HG03378 (cell line): ENCODE results near the gene MEGF11.

Source experiments
- ATAC-seq: cut with Tn5 transposase; IDR thresholded peaks from one replicate; pipeline ENCODE4 v1.9.1; 2021; ENCODE audit warnings: mild to moderate bottlenecking, moderate library complexity; ENCODE audit not compliant: unreplicated experiment

The MEGF11 gene

GRCh38 chr15:66041276-66041675 lies 212.3 kb downstream of the MEGF11 start:
- no peak for ATAC-seq

DNA sequence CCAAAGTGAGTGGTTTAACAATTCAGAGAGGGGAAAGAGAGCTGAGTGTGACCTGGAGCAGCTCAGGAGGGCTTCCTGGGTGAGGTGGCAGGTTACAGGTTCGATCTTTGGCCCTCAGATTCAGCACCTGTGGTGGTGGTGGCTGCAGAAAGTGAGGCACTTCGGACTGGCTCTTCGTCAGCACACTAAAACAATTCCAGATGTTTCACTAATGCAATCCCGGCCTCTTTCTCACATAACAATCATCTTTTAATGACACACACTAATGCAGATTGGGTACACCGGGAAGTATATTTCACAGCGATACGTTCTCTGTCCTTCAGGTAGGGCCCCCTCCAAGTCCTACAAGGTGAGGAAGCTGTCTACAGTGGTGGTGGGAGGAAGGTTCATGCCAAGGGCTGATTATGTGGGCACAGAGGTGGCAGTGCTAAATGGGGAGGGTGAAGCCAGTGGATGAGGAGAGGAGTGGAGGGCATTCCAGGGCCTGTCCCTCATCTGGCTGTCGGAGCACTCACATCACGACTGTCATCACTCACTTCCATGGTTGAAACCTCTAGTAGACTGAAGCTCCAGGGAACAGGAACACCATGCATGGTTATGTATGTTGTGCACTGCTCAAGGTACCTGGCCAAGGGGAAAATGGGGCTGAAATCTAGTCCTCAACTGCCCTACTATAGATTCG lies 213.2 kb downstream of the MEGF11 start:
- no peak for ATAC-seq

DNA sequence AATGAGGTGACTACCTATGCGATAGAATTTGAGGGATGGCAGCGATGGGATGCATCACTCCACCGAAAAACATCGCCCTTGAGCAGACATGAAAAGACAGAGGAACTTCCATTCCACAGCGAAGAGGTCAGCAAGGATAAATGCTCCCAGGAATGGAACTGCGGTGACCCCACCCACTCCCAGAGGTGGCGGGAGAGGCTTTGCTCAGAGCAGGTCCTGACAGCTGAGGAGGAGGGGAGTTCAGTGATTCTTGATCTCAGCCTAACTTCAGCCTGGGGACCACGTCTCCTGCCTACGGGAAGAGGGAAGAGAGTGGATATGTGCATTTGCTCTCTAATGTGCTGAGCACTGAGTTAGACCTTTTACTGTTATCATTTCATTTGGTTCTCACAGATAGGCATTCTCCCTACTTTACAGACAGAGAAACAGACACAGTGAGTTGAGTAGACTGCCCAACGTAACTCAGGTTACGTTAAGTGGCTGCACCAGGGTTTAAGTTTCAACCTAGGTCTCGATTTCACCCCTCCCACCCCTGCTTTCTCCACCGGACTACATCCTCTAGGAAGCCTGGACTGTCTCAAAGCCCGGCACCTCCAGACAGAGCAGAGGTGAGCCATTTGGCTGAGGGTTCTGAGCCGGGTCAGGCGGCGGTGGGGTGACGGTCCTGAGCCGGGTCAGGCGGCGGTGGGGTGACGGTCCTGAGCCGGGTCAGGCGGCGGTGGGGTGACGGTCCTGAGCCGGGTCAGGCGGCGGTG lies 214.3 kb downstream of the MEGF11 start:
- no peak for ATAC-seq

GRCh38 chr15:66038387-66039116 lies 215.0 kb downstream of the MEGF11 start:
- no peak for ATAC-seq

GRCh38 chr15:66036859-66037258 lies 216.7 kb downstream of the MEGF11 start:
- ATAC-seq, result no peak

- no peak for ATAC-seq
Observed at GRCh38 chr15:66035901-66036300, 217.6 kb downstream of the MEGF11 start.

GRCh38 chr15:66033143-66033542 lies 220.4 kb downstream of the MEGF11 start:
- ATAC-seq, result no peak

GRCh38 chr15:66032006-66032405 lies 221.5 kb downstream of the MEGF11 start:
- ATAC-seq, result no peak

DNA sequence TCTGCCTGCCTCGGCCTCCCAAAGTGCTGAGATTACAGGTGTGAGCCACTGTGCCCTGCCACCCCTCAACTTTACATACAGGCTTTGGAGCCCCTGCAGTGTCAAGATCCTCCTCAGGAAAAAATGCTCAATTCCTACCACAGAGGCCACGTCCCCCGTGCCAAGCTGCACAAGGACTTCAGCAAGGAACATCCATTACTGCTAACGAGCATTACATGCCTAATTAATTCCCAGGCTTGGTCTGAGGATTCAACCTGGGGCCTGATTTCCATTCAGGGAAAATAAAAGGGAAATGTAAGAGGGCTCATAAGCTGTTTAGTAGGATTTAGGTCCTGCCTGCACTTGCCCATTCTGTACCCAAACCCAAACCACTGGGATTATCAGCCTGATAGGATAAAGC lies 222.9 kb downstream of the MEGF11 start:
- no peak for ATAC-seq

GRCh38 chr15:66029650-66030049 lies 223.9 kb downstream of the MEGF11 start:
- no peak for ATAC-seq

DNA sequence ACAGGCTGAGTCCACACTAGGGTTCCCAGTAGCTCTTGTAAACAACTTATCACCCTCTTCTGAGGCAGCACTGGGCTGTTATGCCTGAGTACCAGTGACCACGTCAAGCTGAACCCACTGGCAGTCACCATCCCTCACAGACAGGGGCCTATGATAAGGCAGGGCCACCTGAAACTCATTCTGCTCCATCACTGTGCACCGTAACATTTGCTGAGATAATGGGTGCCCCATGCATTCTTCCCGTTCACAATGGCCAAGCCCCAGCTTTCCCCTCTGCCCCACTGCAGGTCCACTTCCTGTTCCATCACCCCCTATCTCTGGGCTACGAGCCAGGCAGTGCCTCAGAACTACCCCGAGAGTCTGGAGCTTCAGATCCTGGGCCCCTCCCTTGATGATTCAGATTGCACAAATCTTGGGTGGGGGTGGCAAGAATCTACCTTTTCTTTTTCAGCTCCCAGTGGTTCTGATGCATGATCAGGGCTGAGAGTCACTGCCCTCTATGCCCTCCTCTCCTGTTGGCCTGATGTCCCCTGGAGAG lies 226.2 kb downstream of the MEGF11 start:
- no peak for ATAC-seq

GRCh38 chr15:66025972-66026371 lies 227.6 kb downstream of the MEGF11 start:
- ATAC-seq, result no peak

- ATAC-seq, result no peak
Observed at GRCh38 chr15:66025015-66025452, 228.5 kb downstream of the MEGF11 start.

GRCh38 chr15:66024116-66024515 lies 229.4 kb downstream of the MEGF11 start:
- ATAC-seq, result no peak

DNA sequence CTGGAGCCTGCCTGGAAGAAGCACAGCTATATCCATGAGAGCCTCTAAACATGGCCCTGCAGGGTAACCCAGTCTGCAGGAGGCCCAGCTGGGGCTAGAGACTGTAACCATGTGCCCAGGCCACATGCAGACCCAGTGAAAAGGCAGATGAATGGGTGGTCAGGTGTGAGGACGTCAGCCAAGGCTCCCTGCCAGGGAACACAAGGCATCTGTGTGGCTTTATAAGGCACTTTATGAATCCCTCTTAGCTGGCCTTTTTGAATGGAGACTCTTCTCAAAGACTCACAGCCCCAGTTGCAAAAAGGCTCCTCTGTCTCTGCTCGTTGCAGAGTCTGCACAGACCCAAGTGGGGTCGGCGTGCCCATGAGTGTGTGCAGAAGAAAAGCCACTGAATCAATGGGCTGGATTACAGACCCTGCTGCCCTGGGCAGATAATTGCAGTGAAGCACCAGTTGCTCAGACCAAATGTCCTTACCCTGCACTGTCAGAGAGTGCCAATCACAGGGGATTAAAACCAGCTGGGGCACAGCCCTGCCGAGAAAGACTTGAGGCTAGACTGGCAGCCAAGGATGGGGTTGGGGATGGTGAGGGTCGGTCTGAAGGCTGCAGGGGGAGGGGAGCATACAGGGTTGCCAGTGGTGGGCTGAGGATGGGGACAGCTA lies 230.1 kb downstream of the MEGF11 start:
- no peak for ATAC-seq

DNA sequence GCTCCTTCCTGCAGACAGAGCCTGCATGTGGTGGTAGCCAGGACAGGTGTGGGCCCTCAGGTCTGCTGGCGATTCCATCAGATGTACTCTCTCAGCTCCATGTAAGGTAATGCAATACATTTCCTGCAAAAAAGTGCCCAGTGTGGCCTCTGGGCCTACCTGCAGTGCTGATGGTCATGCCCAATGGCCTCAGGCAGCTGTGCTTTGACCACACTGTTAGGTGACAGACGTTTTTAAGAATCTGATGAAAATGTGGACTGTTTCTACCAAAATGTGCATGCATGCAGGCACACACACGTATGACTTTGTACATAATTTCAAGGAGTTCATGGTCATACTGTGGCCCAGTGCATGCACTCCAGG lies 231.4 kb downstream of the MEGF11 start:
- no peak for ATAC-seq

GRCh38 chr15:66021496-66022162 lies 231.9 kb downstream of the MEGF11 start:
- ATAC-seq, result no peak

- ATAC-seq, result no peak
Observed at GRCh38 chr15:66019826-66020398, 233.6 kb downstream of the MEGF11 start.

DNA sequence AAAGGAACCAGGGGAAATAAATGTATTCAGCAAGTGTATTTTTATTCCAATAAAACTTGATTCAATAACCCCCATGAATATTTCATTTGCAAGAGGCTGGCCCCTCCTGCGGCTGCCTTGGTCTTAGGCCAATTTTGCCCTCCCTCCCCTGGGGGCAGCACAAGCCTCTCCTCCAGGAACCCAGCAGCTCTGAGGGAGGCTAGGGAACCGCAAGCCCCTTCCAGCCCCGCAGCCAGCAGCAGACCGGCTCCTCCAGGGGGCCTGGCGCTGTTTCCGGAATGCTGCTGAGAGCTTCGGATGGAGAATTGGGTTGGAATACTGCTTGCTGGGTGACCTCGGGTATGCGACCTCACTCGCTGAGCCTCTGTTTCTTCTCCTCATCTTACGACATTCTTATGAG lies 234.2 kb downstream of the MEGF11 start:
- ATAC-seq, result no peak

DNA sequence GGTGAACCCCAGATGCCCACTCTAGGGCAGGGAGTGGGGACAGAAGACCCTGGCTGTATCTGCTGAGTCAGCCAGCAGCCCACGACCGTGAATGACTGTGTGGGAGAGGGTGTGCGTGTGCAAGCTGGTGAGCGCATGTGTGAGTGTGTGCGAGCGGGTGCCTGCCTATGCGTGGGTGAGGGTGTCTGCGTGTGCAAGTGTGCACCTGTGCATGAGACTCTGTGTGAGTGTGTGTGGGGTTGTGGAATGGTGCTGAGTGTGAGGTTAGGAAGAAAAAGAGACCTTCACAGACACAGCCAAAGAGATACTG lies 235.1 kb downstream of the MEGF11 start:
- no peak for ATAC-seq
